Measurements from ENCODE around the gene NUDT8.
A peak's percentile ranks its signal among the peaks of the same experiment; 100 is the strongest.
"Not testable (repeated sequence)": the region's sequence is repeated elsewhere in the genome, so short reads cannot be mapped to it uniquely, and the experiment has no call there.

Gene NUDT8

GRCh38 chr11:67659651-67660165 is 30.0 kb upstream of the NUDT8 start:
- DNase-seq: not testable (repeated sequence)

- no peak for DNase-seq
Measured at GRCh38 chr11:67657300-67657699, 27.6 kb upstream of the NUDT8 start.

DNA sequence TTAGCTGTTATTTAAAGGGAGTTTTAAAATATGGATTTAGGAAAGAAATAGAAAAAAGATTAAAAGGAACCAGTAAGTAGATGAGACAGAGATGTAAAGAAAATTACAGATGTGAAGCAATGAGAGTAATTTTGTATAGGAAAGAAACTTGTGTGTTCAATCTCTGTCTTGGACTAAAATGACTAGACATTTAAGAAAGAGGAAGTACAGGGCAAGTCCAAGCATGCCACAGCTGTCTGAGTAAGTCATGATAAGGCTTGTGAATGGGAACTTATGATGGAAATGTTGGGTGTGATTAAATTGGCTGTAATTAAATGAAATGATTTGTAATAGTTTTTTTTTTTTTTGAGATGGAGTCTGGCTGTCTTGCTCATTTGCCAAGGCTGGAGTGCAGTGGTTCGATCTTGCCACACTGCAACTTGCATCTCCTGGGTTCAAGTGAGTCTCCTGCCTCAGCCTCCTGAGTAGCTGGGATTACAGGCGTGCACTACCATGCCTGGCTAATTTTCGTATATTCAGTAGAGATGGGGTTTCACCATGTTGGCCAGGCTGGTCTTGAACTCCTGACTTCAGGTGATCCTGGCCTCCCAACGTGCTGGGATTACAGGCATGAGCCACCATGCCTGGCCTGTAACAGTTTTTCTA is 26.7 kb upstream of the NUDT8 start:
- DNase-seq: no peak

DNA sequence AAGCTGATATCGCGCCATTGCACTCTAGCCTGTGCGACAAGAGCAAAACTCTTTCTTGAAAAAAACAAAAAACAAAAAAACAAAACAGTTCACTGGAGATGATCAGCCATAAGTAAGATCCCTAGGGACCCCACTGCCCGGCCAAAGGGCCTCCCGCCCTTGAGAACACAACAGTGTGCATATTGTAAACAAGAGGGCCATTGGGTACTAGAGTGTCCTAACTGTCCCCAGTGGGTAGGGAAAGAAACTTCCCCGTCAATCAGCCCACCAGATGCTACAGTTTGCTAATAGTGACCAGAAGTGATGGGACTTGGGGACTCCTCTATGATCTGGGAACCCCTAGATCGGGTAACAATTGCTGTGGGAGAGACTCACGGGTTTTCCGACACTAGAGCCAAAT is 24.5 kb upstream of the NUDT8 start:
- DNase-seq: no peak

GRCh38 chr11:67652965-67653845 is 23.5 kb upstream of the NUDT8 start:
- DNase-seq: no peak

GRCh38 chr11:67651976-67652781 is 22.4 kb upstream of the NUDT8 start:
- DNase-seq: no peak

GRCh38 chr11:67649634-67650510 is 20.1 kb upstream of the NUDT8 start:
- no peak for DNase-seq

DNA sequence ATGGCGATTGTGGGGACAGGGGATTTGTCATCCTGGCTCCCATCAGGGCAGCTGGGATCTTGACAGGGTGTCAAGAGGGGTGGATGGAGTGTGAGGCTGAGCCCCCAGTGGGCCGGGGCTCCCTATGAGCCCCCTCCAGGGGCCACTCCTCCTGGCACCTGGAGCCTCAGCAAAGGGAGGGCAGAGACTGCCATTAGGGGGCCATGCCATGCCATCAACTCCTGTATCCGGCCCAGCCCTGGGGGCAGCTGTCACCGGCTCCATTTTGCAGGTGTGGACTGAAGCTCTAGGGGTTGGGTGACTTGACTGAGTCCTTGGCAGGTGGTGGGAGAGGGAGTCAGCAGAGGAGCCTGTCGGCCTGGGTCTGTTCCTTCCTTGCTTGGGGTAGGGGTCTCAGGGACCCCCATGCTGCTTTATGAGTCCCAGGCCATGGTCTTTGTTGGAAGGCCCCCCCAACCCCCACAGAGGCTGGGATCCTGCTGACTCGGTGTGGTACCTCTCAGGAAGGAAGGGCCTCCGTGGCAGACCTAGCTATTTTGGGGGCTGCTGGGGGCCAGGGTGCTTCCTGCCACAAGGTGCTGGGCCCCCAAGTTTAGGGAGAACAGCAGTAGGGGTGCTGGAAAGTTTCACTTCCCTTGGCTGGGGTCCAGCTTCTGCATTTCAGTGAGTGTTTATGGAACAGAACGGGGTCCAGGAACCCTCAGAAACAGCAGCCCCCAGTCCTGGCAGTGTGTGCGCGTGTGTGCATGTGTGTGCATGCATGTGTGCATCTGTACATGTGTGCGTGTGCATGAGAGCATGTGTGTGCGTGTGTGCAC is 19.3 kb upstream of the NUDT8 start:
- DNase-seq: no peak

GRCh38 chr11:67648140-67648795 is 18.5 kb upstream of the NUDT8 start:
- DNase-seq: peak; percentile 61

DNA sequence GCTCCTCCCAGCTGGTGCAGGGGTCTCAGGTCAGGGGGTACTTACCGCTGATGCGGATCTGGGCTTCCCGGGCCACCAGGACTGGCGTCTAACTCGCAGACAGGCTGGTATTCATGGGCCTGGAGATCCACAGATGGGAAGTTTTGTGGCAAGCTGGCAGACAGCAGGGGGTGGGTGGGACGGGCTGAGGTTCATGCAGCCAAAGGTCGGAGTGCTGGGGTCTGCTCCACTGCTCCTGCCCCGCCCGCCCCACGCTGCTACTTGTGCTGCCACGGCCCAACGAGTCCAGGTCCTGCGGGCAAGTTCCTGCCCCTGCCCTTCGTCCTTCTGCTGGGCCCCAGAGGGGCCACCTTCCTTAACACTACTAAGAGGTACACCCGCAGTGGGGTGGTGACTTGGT is 17.7 kb upstream of the NUDT8 start:
- DNase-seq: no peak

- DNase-seq: no peak
Measured at GRCh38 chr11:67646535-67647336, 17.0 kb upstream of the NUDT8 start.

GRCh38 chr11:67645521-67646461 is 16.1 kb upstream of the NUDT8 start:
- no peak for DNase-seq

DNA sequence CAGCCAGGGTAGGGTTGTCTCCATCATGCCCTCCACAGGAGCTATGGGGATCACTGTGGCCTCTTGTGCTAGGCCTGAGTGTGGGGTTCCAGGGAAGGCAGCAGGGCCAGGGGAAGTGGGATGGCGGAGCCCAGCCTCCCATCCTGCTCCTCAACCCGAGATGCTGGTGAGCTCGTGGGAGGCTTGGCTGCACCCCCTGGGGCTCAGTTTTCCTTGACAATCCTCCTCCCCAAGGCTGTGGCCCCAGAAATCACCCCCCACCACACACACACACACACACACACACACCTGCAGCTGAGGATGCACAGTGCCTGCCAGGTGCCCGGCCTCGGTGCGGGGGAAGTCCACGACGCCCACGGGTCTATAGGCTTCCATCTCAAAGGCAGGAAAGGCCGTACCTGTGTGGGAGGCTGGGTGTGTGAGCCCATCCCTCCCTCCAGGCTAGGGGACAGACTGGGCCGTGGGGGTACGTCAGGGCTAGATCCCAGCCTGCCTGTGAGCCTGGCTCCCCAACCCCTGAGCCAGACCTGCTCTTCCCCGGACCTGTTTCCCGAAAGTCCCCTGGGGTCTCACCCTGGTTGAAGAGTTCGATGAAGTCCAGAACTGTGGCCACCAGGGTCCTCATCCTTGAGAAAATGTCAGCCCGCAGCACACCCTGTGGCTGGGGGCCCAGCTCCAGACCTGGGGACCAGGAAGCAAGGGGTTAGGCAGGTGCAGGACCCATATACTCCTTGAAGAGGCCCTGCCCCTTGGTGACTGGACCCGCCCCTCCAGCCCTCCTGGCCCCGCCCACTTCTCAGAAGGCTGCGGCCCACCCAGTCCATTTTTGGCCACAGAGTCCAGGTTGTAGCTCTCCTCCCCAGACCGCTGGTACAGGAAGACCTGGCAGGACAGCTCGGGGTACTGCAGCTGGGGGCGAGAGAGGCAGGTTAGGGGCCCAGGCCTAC is 15.0 kb upstream of the NUDT8 start:
- no peak for DNase-seq

DNA sequence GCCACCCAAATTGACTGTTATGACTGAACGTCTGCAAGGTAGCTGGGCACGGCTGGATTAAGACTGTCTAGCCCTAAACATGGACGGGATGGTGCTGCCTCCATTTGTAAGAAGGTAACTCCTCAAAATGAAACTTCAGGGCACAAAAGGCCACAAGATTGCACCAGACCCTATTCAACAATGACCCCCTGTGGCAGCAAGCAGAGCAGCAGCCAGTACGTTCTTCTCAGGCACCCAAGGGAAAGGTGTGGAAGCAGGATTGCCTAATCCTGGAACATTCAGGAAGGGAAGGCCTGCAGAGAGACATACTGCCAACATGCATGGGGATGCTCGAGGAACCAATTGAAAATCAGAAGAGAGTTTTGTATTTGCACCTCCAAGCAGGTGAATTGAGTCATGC is 14.3 kb upstream of the NUDT8 start:
- peak; percentile 10 for DNase-seq

- no peak for DNase-seq
Measured at GRCh38 chr11:67642173-67643120, 12.7 kb upstream of the NUDT8 start.
